ENCODE measurements around the gene GTF2H1.
"Not testable (repeated sequence)": the region's sequence is repeated elsewhere in the genome, so short reads cannot be mapped to it uniquely, and the experiment has no call there.

Gene GTF2H1

GRCh38 chr11:18320617-18321016 is 1.8 kb upstream of the GTF2H1 start:
- DNase-seq, result peak in 1 of 2 experiments; percentile 41

GRCh38 chr11:18321578-18321968 is 794 bp upstream of the GTF2H1 start:
- peak in 1 of 2 experiments; percentile 50 for DNase-seq

GRCh38 chr11:18322818-18323570 is 627 bp downstream of the GTF2H1 start:
- DNase-seq, result no peak

- not testable (repeated sequence) for DNase-seq
These were observed 1.5 kb downstream of the GTF2H1 start for GRCh38 chr11:18323881-18324280.

GRCh38 chr11:18324381-18324780 is 2.0 kb downstream of the GTF2H1 start:
- DNase-seq, result peak; percentile 44 to 76

- DNase-seq, result no peak
These were observed 7.0 kb downstream of the GTF2H1 start for GRCh38 chr11:18329196-18329870.

- no peak for DNase-seq
These were observed 8.6 kb downstream of the GTF2H1 start for GRCh38 chr11:18330921-18331320.

- no peak for DNase-seq
These were observed 9.9 kb downstream of the GTF2H1 start for GRCh38 chr11:18332302-18332701.

- no peak for DNase-seq
These were observed 10.5 kb downstream of the GTF2H1 start for GRCh38 chr11:18332891-18333290.

GRCh38 chr11:18347471-18348125 is 25.2 kb downstream of the GTF2H1 start:
- DNase-seq, result no peak

GRCh38 chr11:18352581-18352980 is 30.2 kb downstream of the GTF2H1 start:
- DNase-seq, result no peak

GRCh38 chr11:18358646-18359045 is 36.3 kb downstream of the GTF2H1 start:
- DNase-seq, result no peak

GRCh38 chr11:18361154-18361553 is 38.8 kb downstream of the GTF2H1 start:
- no peak for DNase-seq

GRCh38 chr11:18364495-18365073 is 42.2 kb downstream of the GTF2H1 start:
- no peak for DNase-seq

GRCh38 chr11:18365741-18366140 is 43.4 kb downstream of the GTF2H1 start:
- DNase-seq, result no peak

GRCh38 chr11:18366286-18366685 is 43.9 kb downstream of the GTF2H1 start:
- peak; percentile 39 to 45 for DNase-seq

- no peak for DNase-seq
These were observed 45.1 kb downstream of the GTF2H1 start for GRCh38 chr11:18367431-18367830.

- DNase-seq, result peak in 1 of 2 experiments; percentile 22
These were observed 45.9 kb downstream of the GTF2H1 start for GRCh38 chr11:18368221-18368620.

- no peak for DNase-seq
These were observed 47.0 kb downstream of the GTF2H1 start for GRCh38 chr11:18369398-18369797.

- no peak for DNase-seq
These were observed 48.9 kb downstream of the GTF2H1 start for GRCh38 chr11:18371279-18371678.

GRCh38 chr11:18372201-18372600 is 49.8 kb downstream of the GTF2H1 start:
- no peak for DNase-seq

- DNase-seq, result no peak
These were observed 52.6 kb downstream of the GTF2H1 start for GRCh38 chr11:18374956-18375355.

- DNase-seq, result no peak
These were observed 53.6 kb downstream of the GTF2H1 start for GRCh38 chr11:18375941-18376340.

GRCh38 chr11:18379201-18379600 is 56.8 kb downstream of the GTF2H1 start:
- no peak for DNase-seq

Measured in Kasumi-1 (cell line).